Suppressor macrophage treated with lipopolysaccharide for 4 hours (primary cell): ENCODE data around the gene TFB1M.
"Not testable (repeated sequence)": the region's sequence is repeated elsewhere in the genome, so short reads cannot be mapped to it uniquely, and the experiment has no call there.

ENCODE experiments used
- DNase-seq: peaks from one replicate; pipeline ENCODE4 v3.0.0-alpha.2; 2020

TFB1M gene

GRCh38 chr6:155329460-155330132 is 15.3 kb upstream of the TFB1M start:
- DNase-seq: no peak

- no peak for DNase-seq
Measured at GRCh38 chr6:155328539-155329459, 14.5 kb upstream of the TFB1M start.

GRCh38 chr6:155328074-155328538 is 13.8 kb upstream of the TFB1M start:
- DNase-seq: no peak

- peak; percentile 78 for DNase-seq
Measured at GRCh38 chr6:155327326-155328073, 13.2 kb upstream of the TFB1M start.

- DNase-seq: no peak
Measured at GRCh38 chr6:155325700-155326516, 11.6 kb upstream of the TFB1M start.

GRCh38 chr6:155324993-155325392 is 10.7 kb upstream of the TFB1M start:
- DNase-seq: no peak

- DNase-seq: no peak
Measured at GRCh38 chr6:155324172-155324571, 9.9 kb upstream of the TFB1M start.

GRCh38 chr6:155319902-155320301 is 5.6 kb upstream of the TFB1M start:
- peak; percentile 74 for DNase-seq

- DNase-seq: no peak
Measured at GRCh38 chr6:155317186-155317585, 2.9 kb upstream of the TFB1M start.

- no peak for DNase-seq
Measured at GRCh38 chr6:155316419-155316818, 2.1 kb upstream of the TFB1M start.

GRCh38 chr6:155315516-155315871 is 1.2 kb upstream of the TFB1M start:
- peak; percentile 56 for DNase-seq

- peak; percentile 88 for DNase-seq
Measured at GRCh38 chr6:155314773-155315515, 660 bp upstream of the TFB1M start.

- DNase-seq: no peak
Measured at GRCh38 chr6:155313602-155314091, 637 bp downstream of the TFB1M start.

- not testable (repeated sequence) for DNase-seq
Measured at GRCh38 chr6:155312950-155313349, 1.3 kb downstream of the TFB1M start.

- no peak for DNase-seq
Measured at GRCh38 chr6:155311583-155311982, 2.7 kb downstream of the TFB1M start.

- no peak for DNase-seq
Measured at GRCh38 chr6:155311086-155311485, 3.2 kb downstream of the TFB1M start.

- DNase-seq: no peak
Measured at GRCh38 chr6:155310596-155310995, 3.7 kb downstream of the TFB1M start.

GRCh38 chr6:155309150-155309549 is 5.1 kb downstream of the TFB1M start:
- DNase-seq: no peak

- DNase-seq: no peak
Measured at GRCh38 chr6:155306958-155307357, 7.3 kb downstream of the TFB1M start.

- no peak for DNase-seq
Measured at GRCh38 chr6:155303361-155303870, 10.9 kb downstream of the TFB1M start.

GRCh38 chr6:155301867-155302266 is 12.4 kb downstream of the TFB1M start:
- DNase-seq: no peak
